ENCODE results near the gene CBLN2.

Gene CBLN2

DNA sequence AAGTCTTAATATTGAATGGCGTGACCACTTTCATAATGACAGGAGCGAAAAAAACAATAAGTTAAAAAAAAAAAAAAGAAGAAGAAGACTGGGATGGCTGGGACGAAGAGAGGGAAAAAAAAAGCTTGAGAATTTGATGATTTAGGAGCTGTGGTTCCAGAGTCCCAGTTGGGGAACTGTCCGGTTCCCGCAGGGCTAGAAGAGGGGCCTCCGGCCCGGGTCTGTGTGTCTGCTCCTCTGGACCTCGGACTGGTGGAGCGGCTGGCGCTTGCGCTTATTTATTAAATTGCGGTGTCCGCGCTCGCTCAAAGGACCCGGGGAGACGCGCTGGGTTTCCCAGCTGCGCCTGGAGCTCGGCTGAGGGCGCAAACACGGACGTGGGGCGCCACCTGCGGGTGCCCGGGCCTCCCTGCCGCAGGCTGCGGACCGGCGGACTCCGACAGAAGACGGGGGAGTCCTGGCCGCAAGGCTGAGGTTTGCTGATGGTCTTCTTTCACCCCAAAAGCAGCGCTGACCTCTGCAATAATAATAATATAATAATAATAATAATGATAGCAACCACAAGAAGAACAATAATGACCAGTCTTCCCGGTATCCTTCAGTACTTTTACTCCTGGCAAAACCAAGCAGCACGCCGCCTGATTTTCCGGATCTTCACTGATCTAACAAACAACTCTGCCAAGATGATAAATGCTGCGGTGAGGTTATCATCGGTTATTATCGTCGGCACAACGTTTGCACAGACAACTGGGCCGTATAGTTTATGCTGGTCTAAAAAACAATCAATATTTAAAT is at the start of gene CBLN2:
Gene CBLN2 (minus strand): TSS at position 251 of the 795 bp plus-strand sequence. CDS start 2,182 bp downstream, outside the sequence.
- DNase-seq: no peak

- DNase-seq: no peak
Measured at GRCh38 chr18:72588360-72588759, 44.2 kb upstream of the CBLN2 start.

GRCh38 chr18:72584787-72585186 is 40.6 kb upstream of the CBLN2 start:
- no peak for DNase-seq

DNA sequence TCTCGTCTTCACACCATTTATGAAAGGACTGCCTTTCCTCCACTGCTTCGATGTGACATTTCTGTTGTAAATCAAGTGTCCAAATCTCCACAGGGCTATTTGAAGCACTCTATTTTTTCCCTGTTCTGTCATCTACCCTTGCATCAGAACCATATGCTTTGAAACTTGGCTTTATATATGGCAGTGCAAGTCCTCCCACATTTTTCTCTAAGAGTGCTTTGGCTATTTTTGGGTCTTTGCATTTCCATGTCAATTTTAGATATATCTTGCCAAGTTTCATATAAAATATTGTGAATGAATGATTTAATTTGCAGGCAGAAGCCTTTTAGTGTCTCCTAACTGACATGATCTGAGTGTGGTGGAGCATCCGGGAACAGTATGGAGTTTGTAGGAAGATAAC is 37.8 kb upstream of the CBLN2 start:
- DNase-seq: no peak

- no peak for DNase-seq
Measured at GRCh38 chr18:72572896-72573295, 28.8 kb upstream of the CBLN2 start.

DNA sequence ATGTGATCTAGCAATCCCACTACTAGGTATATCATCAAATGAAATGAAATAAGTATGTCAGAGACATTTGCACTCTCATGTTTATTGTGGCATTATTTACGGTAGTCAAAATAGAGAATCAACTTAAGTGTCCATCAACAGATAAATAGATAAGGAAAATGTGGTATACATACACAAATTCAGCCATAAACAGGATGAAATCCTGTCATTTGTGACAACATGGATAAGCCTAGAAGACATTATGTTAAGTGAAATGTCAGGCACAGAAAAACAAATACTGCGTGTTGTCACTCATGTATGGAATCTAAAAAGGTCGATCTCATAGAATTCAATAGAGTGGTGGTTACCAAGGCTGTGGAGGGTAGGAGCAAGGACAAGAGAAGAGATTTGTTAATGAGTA is 22.1 kb upstream of the CBLN2 start:
- DNase-seq: no peak

- no peak for DNase-seq
Measured at GRCh38 chr18:72555968-72556367, 11.8 kb upstream of the CBLN2 start.

DNA sequence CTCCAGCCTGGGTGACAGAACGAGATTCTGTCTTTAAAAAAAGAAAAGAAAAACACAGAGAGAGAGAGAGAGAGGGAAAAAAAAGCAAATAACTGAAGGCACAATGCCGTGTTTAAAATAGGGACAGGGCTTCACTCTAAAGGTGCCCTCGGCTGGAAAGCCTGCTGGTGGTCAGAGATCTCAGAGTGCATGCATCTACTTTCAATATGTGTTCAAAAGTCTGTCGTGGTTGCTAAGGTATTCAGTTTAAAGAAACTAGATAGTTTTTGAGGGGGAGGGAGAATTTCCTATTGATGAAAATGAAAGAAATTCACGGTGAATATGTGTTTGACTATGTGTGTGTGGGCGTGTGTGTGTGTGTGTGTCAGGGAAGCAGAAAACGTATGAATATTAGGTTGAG is 11.0 kb upstream of the CBLN2 start:
- DNase-seq: no peak

DNA sequence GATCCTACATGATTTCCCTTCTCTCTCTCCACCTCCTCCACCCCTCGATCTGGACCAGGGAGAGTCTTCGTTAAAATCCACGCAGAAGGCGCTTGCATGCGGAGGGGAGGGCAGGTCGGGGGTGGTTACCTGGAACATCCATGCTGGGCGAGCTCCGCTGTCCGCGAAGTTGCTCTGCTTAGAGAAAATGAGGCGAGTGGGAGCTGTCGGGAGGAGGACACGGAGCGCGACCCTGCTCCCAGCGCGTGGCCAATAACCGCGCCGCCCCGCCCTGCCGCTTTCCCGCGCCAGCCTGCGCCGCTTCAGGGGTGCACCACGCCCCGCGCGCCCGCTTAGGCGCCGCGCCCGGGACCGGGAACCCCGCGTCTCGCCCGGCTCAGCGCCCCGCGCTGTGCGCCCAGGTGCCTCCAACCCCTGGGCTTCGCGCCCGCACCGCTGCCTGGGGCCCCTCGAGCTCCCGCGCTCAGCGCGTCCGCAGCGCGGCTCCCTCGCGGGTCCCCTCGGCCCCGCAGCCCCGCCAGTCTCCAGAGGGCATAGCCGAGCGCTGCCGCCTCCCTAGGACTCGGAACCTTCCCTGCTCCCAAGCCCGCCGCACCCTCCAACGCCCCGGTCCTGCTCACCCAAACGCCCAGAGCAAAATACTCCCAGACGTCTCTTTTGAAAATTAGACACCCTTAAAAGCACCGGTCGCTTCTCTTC is 636 bp downstream of the CBLN2 start:
- no peak for DNase-seq

DNA sequence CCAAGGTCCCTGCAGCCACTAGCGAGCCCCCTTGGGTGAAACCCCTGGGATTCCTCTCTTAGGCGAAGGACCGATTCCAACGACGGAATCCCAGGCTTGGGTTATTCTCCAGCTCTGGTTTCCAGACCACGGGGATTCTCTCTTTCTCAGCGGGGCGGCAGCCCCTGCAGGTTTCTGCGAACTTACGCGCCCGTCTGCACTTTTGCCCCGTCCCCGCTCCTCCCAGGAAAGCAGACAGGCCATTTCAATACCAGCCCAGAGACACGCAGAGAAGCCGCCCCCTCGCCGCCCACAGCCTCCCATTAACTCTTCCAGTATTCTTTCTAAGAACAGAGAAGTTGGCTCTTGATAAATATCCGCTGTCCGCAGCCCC is 1.2 kb downstream of the CBLN2 start:
- no peak for DNase-seq

- no peak for DNase-seq
Measured at GRCh38 chr18:72542342-72542741, 1.8 kb downstream of the CBLN2 start.

DNA sequence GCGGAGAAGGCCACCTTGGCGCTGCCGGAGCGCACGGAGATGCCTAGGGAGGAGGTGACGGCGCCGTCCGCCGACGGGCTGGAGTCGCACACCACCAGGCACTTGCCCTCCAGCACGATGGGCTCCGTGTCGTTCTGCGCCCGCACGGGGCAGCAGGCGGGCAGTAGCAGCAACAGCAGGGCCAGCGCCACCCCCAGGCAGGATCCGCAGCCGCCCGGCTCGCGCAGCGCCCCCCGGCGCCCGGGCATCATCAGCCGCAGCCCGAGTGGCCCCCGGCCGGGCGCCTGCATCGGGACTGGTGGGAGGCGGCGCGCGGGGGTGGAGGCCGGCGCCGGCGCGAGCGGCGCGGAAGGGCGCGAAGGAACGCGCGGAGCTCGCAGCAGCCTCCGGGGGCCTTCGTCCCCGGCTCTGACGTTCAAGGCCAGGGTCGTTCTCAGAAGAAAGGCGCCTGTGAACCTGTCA is 2.2 kb downstream of the CBLN2 start:
- DNase-seq: no peak

- DNase-seq: no peak
Measured at GRCh38 chr18:72539901-72540300, 4.2 kb downstream of the CBLN2 start.

DNA sequence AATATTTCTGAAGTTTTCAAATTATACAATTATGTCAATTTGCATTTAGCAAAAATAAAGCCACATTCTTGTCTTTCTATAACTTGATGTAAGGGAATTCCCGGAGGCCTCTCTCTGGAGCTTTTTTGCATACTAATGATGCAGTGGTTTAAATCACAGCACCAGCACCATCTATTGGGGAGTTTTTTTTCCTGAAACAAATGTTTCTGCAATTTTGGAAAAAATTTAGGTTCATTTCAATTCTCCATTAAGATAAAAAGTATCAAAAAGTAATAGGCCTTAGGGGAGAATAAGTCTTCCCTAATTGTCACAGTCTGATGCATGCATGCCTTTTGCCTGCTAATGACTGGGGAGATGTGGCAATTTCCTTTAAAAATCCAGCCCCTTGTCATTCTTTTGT is 13.5 kb downstream of the CBLN2 start:
- no peak for DNase-seq

DNA sequence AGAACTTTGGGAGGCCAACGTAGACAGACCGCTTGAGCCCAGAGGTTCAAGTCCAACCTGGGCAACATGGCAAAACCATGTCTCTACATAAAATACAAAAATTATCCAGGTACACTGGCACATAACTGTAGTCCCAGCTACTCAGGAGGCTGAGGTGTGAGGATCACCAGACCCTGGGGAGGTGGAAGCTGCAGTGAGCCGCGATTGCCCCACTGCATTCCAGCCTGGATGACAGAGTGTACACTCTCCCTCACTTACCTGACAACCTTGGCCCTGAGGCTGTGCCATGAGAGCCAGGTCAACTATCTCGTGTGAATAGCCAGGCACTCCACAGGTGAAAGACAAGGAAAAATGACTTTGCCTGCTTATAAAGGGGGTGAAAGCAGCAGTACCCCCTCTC is 39.3 kb downstream of the CBLN2 start:
- no peak for DNase-seq

GRCh38 chr18:72502671-72503431 is 41.3 kb downstream of the CBLN2 start:
- DNase-seq: no peak

DNA sequence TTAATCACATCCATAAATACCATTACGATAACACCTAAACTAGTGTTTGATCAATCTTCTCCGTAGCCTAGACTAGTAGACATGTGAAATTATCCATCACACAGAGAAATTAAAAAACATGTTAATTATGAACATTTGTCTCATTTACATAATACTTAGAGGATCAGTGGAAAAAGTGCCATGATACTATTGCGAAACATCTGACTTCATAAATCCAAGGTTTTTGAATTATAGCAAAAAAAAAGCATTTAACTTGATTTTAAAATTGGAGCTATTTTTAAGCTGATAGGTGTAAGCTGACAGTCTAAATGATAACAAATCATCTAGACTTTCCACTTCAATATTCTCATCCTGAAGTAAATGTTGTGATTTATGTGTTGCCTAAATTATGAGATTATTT is 51.6 kb downstream of the CBLN2 start:
- no peak for DNase-seq
